Measurements from ENCODE around the gene C1orf159. TPM values are rescaled to one million over a fixed set of nuclear protein-coding genes. Genes with fewer than 3 reads are reported as not detected.

C1orf159 gene
- total RNA-seq, 1 donor from 2014 or later = 2.4 TPM

GRCh38 chr1:1122078-1122811, 6.4 kb upstream of the C1orf159 start:
- peak; percentile 94 for ATAC-seq (ENCODE audit: poor library complexity)
- peak; percentile 90 for DNase-seq
- intact Hi-C loops (cut with DNase I) = loop anchor here (5.0 kb wide), 2 partner anchors 110 to 170 kb away; partner anchors contain the start of genes B3GALT6 and SDF4

- ATAC-seq (ENCODE audit: poor library complexity) (peak; percentile 32), DNase-seq (peak; percentile 19)
- intact Hi-C loops (cut with DNase I) = loop anchor here (5.0 kb wide), 2 partner anchors 111 to 171 kb away; partner anchors contain the start of genes B3GALT6 and SDF4
These were observed 5.8 kb upstream of the C1orf159 start for GRCh38 chr1:1121611-1122077.

- DNase-seq (peak; percentile 27), ATAC-seq (ENCODE audit: poor library complexity) (no peak)
- intact Hi-C loops (cut with DNase I) = loop anchor here (5.0 kb wide), 2 partner anchors 111 to 171 kb away; partner anchors contain the start of genes B3GALT6 and SDF4
These were observed 5.1 kb upstream of the C1orf159 start for GRCh38 chr1:1120866-1121591.

GRCh38 chr1:1120096-1120495, 4.2 kb upstream of the C1orf159 start:
- DNase-seq = peak; percentile 17
- intact Hi-C loops (cut with DNase I) = loop anchor here (5.0 kb wide), 2 partner anchors 112 to 172 kb away; partner anchors contain the start of genes B3GALT6 and SDF4

GRCh38 chr1:1119272-1119890, 3.5 kb upstream of the C1orf159 start:
- intact Hi-C loops (cut with DNase I) = no loop called here
- ATAC-seq (ENCODE audit: poor library complexity) = no peak
- peak; percentile 29 for DNase-seq

More at GRCh38 chr1:1120096-1120495, 4.2 kb upstream of the C1orf159 start:
- no peak for ATAC-seq (ENCODE audit: poor library complexity)

- DNase-seq (peak; percentile 27), ATAC-seq (ENCODE audit: poor library complexity) (no peak)
- intact Hi-C loops (cut with DNase I) = no loop called here
These were observed 3.0 kb upstream of the C1orf159 start for GRCh38 chr1:1118876-1119220.

- intact Hi-C loops (cut with DNase I) = no loop called here
- peak; percentile 40 for DNase-seq
These were observed 2.4 kb upstream of the C1orf159 start for GRCh38 chr1:1118011-1118875.

GRCh38 chr1:1117469-1117831, 1.6 kb upstream of the C1orf159 start:
- intact Hi-C loops (cut with DNase I) = no loop called here
- peak; percentile 42 for DNase-seq
- ATAC-seq (ENCODE audit: poor library complexity) = no peak

More at GRCh38 chr1:1118011-1118875, 2.4 kb upstream of the C1orf159 start:
- no peak for ATAC-seq (ENCODE audit: poor library complexity)

- no peak for ATAC-seq (ENCODE audit: poor library complexity)
- intact Hi-C loops (cut with DNase I) = no loop called here
- peak; percentile 35 for DNase-seq
These were observed 996 bp upstream of the C1orf159 start for GRCh38 chr1:1116701-1117468.

- intact Hi-C loops (cut with DNase I) = no loop called here
- DNase-seq (peak; percentile 34), ATAC-seq (ENCODE audit: poor library complexity) (no peak)
These were observed 628 bp downstream of the C1orf159 start for GRCh38 chr1:1115136-1115785.

GRCh38 chr1:1114431-1114830, 1.5 kb downstream of the C1orf159 start:
- ATAC-seq (ENCODE audit: poor library complexity) (no peak), DNase-seq (peak; percentile 26)
- intact Hi-C loops (cut with DNase I) = no loop called here

GRCh38 chr1:1112237-1112985, 3.5 kb downstream of the C1orf159 start:
- intact Hi-C loops (cut with DNase I) = no loop called here
- DNase-seq (peak; percentile 29), ATAC-seq (ENCODE audit: poor library complexity) (no peak)

- intact Hi-C loops (cut with DNase I) = no loop called here
- ATAC-seq (ENCODE audit: poor library complexity) (no peak), DNase-seq (peak; percentile 34)
These were observed 4.2 kb downstream of the C1orf159 start for GRCh38 chr1:1111516-1112236.

- DNase-seq (peak; percentile 37), ATAC-seq (ENCODE audit: poor library complexity) (no peak)
- intact Hi-C loops (cut with DNase I) = no loop called here
These were observed 5.3 kb downstream of the C1orf159 start for GRCh38 chr1:1110561-1110971.

GRCh38 chr1:1109743-1110142, 6.1 kb downstream of the C1orf159 start:
- no peak for ATAC-seq (ENCODE audit: poor library complexity)
- DNase-seq = peak; percentile 25
- intact Hi-C loops (cut with DNase I) = no loop called here

Data from Right ventricle myocardium superior (tissue), 1 donor.